ENCODE data around the gene MAEL.
"Not testable (repeated sequence)": the region's sequence is repeated elsewhere in the genome, so short reads cannot be mapped to it uniquely, and the experiment has no call there.

The MAEL gene

GRCh38 chr1:166980383-166980782 lies 8.7 kb upstream of the MAEL start:
- DNase-seq, result no peak

- no peak for DNase-seq
These were observed 8.3 kb upstream of the MAEL start for GRCh38 chr1:166980818-166981217.

GRCh38 chr1:166981589-166981988 lies 7.5 kb upstream of the MAEL start:
- no peak for DNase-seq

DNA sequence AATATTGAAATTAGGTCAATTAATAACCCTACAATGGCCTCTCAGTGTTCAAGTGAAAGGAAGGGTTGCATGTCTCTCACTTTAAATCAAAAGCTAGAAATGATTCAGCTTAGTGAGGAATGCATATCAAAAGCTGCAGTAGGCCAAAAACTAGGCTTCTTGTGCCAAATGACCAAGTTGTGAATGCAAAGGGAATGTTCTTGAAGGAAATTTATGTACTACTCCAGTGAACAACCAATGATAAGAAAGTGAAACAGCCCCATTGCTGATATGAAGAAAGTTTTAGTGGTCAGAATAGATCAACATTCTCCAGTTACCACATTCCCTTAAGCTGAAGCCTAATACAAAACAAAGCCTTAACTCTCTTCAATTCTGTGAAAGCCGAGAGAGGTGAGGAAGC lies 10.0 kb downstream of the MAEL start:
- no peak for DNase-seq

- DNase-seq, result no peak
These were observed 10.5 kb downstream of the MAEL start for GRCh38 chr1:166999500-167000055.

- no peak for DNase-seq
These were observed 11.5 kb downstream of the MAEL start for GRCh38 chr1:167000546-167000945.

GRCh38 chr1:167002354-167002753 lies 13.3 kb downstream of the MAEL start:
- DNase-seq, result no peak

GRCh38 chr1:167003711-167004110 lies 14.6 kb downstream of the MAEL start:
- DNase-seq, result no peak

- no peak for DNase-seq
These were observed 22.6 kb downstream of the MAEL start for GRCh38 chr1:167011560-167012191.

DNA sequence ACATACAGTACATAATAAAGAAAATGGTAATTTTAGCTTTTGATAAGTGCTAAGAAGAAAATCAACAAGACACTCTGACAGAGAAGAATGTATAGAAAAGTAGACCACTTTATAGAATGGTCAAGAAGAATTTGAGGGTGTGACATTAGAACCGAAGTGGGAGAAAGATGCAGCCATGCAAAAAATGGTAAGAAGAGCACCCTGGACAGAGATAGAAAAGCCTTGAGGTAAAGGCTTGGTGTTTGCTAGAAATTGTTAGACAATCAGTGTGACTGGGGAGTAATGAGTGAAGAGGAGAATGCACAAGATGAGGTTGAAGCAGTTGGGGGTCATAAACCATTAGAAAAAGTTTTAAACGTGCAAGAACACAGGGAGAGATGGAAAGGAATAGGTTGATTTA lies 23.5 kb downstream of the MAEL start:
- no peak for DNase-seq

DNA sequence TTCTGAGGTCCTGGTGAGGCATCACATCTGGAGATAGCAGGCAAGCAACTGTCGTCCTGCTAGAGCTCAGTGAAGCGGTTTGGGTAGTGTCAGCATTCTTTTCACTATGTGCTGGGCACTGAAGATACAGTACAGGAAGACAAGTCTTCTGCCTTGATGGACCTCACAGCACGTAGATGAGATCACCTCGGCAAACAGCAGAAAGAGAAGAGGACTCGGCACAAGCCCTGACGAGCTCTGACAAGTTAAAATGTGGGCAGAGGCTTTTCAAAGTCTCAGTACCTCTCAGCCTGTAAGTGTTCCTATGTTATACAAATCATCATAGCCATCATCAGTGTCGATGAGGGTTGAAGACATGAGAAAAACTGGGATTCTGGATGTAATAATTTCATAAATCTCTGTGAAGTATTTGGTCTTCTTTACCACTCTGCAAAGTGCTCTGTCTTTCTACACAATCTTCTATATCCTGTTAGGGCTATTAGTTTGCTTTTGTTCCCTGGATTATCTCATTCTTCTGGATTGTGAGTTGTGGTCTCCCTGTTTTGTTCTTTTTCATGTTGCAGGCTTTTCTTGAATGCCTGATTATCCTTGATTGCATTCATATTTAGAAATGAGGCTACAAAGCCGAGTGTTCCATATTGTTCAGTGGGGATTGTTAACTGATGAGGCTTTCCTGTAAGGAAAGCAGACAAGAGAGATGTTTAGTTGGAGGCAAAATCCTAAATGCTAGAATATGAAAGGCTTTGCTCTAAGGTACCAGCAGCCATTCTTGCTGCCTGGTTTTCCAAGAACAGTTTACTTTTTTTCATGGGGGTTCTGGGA lies 24.2 kb downstream of the MAEL start:
- no peak for DNase-seq

DNA sequence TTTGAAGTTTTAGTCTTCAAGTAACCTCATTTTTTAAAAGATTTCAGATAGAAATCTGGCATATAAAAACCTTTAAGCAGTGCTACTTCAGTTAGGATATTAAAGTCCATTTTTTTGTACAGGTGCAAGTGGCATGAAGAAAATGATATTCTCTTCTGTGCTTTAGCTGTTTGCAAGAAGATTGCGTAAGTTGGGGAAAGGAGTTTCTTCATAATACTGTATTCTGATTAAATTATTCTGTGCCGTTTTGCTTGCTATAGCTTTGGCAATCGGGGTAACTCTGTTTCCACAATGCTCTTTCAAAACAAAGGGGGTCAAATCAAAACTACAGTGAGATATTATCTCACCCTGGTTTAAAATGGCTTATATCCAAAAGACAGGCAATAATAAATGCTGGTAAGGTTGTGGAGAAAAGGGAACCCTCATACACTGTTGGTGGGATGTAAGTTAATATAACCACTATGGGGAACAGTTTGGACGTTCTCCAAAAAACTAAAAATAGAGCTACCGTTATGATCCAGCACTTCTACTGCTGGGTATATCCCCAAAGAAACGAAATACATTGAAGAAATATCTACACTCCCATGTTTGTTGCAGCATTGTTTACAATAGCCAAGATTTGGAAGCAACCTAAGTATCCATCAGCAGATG lies 27.1 kb downstream of the MAEL start:
- no peak for DNase-seq

GRCh38 chr1:167022384-167022783 lies 33.3 kb downstream of the MAEL start:
- no peak for DNase-seq

GRCh38 chr1:167029553-167029952 lies 40.5 kb downstream of the MAEL start:
- DNase-seq, result not testable (repeated sequence)

DNA sequence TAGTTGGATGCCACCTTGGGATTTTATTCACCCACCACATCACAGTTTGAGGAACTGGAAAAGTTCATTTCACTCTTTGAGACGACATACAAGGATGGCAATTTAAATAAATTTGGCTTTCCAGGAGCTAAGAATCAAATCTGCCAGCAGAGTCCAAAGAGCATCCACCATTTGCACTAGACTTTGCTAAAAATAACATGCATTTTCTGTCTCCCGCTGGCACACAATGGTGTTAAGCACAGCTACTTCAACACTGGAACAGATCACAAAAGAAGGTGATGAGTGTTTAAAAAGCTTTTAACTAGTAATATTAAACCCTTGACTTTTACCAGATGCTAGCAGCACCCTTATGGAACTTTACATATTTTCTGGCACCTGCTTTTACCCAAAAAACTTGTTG lies 44.6 kb downstream of the MAEL start:
- DNase-seq, result no peak

DNA sequence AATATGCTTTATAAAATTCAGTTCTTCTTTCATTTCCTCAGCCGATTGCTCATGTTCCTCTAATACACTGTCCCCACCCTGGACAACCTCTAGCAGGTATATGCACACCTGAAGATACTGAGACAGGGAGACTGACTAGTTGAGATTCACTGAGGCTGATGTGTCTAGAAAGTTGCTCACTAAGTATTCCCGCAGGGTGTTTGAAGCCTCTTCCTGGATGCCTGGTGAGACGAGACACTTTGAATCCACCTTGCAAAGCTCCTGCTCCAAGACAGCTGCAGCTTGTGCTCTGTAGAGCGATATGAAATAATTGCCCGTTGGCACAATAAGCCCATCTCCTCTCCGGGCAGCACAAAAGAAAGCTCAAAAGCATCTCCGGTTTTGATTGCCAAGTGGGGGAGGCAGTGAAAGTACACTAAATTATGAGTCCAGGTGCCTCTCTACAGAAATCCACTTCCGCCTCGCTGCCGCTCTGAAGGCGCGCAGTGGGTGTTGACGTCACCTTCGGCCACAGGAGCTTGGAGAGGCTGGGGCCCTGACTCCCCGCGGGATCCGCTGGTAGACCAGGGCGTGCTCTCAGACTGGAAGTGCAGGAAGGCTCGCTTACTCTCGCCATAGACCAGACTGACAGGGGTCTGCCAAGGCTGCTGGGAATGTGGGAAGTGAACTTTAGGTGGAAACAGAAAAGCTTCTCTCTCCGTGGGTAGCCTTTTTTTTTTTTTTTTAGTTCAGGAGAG lies 54.8 kb downstream of the MAEL start:
- DNase-seq, result peak; percentile 70

DNA sequence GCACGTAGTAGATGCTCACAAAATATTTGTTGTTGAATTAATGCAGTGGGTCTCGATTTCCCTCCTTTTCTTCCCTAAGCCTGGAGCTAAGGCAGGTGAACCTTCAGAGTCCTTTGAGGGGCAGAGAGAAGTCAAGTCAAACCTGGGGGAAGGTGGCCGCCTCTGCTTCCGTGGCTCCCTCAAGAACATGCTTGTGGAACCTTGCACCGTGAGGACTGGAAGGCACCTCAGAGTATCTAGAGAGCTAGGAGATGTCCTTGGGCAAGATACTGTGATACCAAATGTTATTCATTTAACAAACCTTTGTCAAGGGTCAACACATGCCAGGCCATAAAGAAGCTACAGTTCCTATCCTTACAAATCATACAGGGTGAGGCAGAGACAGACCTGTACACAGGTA lies 62.8 kb downstream of the MAEL start:
- DNase-seq, result no peak

- no peak for DNase-seq
These were observed 63.3 kb downstream of the MAEL start for GRCh38 chr1:167052389-167052788.

DNA sequence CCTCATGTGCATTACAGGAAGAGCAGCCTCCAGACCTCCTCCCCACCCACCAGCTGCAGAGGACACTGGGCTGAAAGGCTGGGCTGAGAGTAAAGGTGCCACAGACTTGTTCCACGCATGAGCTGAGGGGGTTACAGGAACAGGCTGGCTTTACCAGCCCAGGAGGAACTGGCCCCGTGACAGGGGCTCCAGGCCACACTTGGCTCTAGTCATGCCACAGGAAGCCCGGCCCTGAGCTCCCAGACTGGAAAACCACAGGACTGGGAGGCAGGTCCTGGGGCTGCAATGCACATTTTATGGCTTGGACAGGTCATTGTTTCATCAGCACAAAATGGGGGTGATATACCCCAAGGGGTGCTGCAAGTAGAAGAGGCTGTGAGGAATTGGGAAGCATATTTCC lies 65.5 kb downstream of the MAEL start:
- DNase-seq, result no peak

DNA sequence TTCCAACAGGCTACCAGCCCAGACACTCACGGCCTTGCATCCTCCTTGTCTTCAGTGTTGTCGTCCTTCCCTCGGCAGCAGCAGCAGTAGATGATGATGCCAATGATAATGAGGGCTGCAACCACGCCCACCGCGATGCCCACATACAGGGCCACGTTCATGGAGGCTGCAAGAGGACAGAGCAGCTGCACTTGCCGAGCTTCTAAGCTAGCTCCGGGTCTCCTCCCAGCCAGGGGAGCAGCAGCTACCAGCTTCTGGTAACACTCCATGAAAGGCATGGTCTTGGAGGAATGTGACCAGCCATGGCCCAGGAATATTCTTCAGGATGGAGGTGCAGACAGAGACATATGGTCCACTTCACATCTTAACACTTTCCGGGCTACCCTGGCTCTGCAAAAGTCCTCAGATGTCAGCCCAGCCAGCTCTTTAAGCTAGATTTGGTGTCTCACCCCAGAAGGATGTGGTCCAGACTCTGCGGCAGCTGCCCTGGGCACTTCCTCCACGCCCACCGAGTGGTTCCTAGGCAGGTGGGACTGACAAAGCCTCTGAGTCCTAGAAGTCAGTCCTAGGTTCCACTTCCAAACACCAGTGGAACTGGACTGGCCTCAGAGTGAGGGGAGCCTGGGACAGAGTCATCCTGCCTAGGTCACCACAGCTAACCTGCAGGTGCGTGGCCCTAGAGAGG lies 66.0 kb downstream of the MAEL start:
- no peak for DNase-seq

- DNase-seq, result no peak
These were observed 67.6 kb downstream of the MAEL start for GRCh38 chr1:167056529-167057231.

DNA sequence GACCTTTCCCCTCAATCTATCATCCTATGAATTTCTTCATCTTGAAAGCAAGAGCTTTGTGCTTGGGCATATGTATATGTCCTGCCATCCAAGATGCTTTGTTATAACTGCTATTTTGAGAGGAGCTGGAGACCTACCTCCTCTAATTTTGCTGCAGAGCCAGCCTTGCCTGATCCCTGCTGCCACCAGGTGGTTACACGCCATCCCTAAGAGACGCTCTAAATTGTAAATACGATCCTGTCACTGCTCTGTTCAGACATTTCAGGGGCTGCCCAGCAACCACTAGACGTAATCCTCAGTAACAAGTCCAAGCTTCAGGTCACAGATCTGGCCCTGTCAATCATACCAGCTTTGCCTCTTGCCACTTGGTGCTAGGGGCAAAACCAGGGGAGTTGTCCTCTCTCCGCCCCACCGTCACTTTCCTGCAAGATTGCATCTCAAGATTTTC lies 68.2 kb downstream of the MAEL start:
- DNase-seq, result no peak

Data from activated naive CD4-positive, alpha-beta T cell treated with anti-CD3 and anti-CD28 coated beads, Interleukin-2, amount 50 U/mL, for 16 hours (primary cell).